ENCODE data around the gene TAF11L7.

GRCh38 chr5:17614872-17615605, 29.5 kb upstream of the TAF11L7 start:
- TF ChIP-seq CTCF (IDR thresholded peaks at IDR 0.05) (no peak), POLR2A (IDR thresholded peaks at IDR 0.05) (no peak), EP300 (IDR thresholded peaks at IDR 0.05) (no peak)

Data from stomach (tissue), 4 donors.